Neural cell (in vitro differentiated cells): Measurements from ENCODE around the gene CD247.

ENCODE experiments used
- EP300 ChIP-seq: fragments of 450-650 bp; conservative IDR thresholded peaks from 2 replicates; pipeline ENCODE4 v1.6.1; 2014; ENCODE audit warnings: antibody characterized with exemption, mild to moderate bottlenecking, moderate library complexity; ENCODE audit not compliant: poor library complexity, severe bottlenecking
- EZH2 ChIP-seq: fragments of 200-600, 300-800 bp; shearing (Covaris generic), sonication (generic); IDR thresholded peaks from 2 replicates; pipeline ENCODE4 v1.6.1; 2014; ENCODE audit warnings: antibody characterized with exemption, low read length, borderline replicate concordance, mild to moderate bottlenecking; ENCODE audit not compliant: insufficient read depth, poor library complexity, severe bottlenecking
- POLR2AphosphoS5 ChIP-seq: IDR thresholded peaks from 2 replicates; pipeline ENCODE4 v1.6.1; 2012
- SMC3 ChIP-seq: fragments of 450-650 bp; conservative IDR thresholded peaks from 2 replicates; pipeline ENCODE4 v1.6.1; 2014; ENCODE audit warnings: antibody characterized with exemption, mild to moderate bottlenecking, moderate library complexity; ENCODE audit not compliant: poor library complexity
- TF ChIP-seq, protein P1 (sequence below): fragments of 450-650 bp; IDR thresholded peaks from 2 replicates; pipeline ENCODE4 v1.5.1; 2014; ENCODE audit warnings: antibody characterized with exemption, mild to moderate bottlenecking, moderate library complexity; ENCODE audit not compliant: poor library complexity, severe bottlenecking

DNA sequence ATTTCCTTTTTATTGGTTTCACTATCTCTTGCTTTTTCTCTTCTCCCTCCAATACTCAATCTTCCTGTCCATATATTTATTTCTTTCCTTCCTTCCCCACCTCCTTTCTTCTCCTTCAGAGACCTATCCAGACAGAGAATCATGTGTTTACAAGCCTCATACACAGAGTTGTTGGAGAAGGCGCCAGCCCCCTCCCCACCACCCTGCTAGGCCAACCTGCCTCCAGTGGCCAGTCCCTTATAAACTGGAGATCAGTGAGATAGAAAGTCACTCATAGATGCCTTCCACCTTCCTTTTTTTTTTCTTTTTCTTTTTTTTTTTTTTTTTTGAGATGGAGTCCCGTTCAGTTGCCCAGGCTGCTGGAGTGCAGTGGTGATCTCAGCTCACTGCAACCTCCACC, 53.3 kb downstream of the CD247 start:
- TF ChIP-seq POLR2AphosphoS5 (no peak), EZH2 (no peak), EP300 (no peak), SMC3 (no peak)
- TF ChIP-seq, protein P1, sequence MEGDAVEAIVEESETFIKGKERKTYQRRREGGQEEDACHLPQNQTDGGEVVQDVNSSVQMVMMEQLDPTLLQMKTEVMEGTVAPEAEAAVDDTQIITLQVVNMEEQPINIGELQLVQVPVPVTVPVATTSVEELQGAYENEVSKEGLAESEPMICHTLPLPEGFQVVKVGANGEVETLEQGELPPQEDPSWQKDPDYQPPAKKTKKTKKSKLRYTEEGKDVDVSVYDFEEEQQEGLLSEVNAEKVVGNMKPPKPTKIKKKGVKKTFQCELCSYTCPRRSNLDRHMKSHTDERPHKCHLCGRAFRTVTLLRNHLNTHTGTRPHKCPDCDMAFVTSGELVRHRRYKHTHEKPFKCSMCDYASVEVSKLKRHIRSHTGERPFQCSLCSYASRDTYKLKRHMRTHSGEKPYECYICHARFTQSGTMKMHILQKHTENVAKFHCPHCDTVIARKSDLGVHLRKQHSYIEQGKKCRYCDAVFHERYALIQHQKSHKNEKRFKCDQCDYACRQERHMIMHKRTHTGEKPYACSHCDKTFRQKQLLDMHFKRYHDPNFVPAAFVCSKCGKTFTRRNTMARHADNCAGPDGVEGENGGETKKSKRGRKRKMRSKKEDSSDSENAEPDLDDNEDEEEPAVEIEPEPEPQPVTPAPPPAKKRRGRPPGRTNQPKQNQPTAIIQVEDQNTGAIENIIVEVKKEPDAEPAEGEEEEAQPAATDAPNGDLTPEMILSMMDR: no peak
